GM18868 (cell line): Measurements from ENCODE around the gene DYRK1A.

Experiments
- ATAC-seq: cut with Tn5 transposase; IDR thresholded peaks from one replicate; pipeline ENCODE4 v1.9.1; 2021; ENCODE audit warnings: mild to moderate bottlenecking, moderate library complexity; ENCODE audit not compliant: unreplicated experiment

DYRK1A gene

DNA sequence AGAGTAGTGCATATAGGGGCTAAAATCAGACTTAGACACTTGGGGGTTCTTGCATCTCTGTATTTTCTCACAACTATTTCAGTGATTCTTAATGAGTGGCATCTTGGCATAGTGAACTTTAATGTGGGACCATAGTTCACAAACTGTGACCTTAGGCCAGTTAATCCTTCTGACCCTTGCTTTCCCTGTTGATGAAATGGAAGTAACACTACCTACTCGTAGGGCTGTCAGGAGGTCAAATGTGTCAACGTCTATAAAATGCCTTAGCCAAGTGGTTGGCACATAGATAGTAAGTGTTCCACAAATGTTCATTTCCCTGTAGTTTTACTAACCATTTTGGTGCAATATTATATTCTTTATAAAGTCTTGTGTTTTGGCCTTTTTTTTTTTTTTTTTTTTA is 49.4 kb downstream of the DYRK1A start:
- no peak for ATAC-seq

DNA sequence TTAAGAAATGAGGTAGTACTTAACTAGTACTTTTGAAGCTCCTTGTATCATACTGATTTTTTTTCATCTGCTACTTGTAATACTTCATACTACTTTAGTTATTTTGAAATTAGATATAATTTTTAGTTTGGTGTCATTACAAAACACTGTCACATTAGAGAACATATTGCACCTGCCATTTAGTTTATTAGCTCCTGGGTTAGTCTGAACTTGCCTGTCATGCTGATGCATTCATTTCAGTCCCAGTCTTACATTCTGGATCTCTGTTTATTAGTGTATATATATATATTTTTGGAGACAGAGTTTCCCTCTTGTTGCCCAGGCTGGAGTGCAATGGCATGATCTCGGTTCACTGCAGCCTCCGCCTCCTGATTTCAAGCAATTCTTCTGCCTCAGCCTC is 50.3 kb downstream of the DYRK1A start:
- ATAC-seq: no peak

DNA sequence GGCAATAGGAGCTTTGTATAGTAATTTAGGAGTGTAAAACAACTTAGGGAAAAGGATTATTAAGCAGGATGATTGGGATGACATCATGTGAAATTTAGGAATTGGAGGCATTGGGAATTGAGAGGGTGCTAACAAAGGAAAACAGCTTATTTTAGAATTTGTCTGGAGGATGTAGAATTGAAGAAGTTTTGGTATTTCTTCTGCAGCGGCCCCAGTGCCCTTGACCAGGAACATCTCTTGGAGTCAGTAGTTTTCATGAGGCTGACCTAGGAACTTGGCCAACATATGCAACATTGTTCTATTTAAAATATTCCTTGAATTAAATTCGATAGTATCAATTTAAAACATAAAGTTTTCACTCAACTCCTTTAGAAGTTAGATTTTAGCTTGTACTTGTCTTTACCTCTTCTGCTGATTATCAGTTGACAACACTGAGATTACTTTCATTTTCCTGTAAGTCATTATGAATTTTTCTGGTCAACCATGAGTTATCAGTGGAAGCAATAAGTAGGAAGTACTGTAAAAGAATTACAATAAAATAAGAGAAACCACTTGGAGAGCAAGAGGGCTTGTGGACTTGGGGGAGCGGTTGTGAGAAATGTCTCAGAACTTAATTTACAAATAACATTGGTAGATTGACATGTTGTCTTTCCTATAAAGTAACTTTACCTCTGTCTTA is 52.8 kb downstream of the DYRK1A start:
- no peak for ATAC-seq

DNA sequence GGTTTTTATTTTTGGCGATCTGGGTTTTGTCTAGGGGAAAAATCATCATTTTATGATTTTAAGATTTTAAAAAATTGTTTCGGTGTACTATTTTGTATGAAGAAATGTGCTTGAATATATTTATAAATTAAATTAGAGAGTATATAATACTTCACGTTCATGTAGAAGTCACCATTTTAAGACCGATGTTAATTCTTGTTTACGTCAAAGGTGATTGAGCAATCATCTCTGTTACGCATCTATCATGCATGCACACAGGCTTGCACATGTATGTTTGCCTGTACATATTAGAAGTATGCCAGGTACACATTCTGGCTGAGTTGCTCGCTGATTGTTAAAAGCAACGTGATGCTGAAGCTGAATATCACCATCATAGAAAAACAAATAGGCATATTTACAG is 54.7 kb downstream of the DYRK1A start:
- no peak for ATAC-seq

DNA sequence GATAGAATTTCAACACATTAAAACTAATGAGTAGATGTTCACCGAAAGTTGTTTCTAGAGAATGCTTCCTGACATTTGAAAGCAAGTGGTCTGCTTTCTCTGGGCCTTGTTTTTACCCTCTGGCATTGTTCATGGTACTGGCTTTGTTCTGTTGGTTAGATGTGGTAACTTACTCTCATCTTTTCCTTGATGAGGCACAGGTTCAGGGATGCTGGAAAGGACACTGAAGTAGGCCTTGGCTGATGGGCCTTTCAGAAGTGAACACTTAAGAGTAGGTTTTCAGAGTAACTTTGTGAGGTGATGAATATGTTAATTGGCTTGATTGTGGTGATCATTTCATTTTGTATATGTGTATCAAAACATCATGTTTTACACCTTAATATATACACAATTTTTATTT is 55.8 kb downstream of the DYRK1A start:
- no peak for ATAC-seq

DNA sequence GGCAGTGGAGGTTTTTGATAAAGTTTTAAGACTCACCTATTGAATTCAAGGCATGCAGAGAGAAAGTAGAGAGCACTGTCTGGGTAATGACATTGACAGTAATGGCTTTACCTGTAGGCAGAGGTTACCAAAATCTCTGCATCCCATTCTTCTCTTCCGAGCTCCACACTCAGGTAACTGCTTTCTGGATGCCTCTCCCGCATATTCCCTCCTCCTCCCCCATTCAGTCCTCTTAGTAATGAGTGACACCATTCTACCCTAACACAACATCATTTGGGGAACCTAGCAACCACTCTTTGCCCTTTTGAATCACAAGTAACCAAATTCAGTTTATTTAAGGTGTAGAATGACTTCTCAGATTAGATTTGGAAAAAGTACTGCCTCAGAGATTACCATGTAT is 56.5 kb downstream of the DYRK1A start:
- ATAC-seq: no peak

DNA sequence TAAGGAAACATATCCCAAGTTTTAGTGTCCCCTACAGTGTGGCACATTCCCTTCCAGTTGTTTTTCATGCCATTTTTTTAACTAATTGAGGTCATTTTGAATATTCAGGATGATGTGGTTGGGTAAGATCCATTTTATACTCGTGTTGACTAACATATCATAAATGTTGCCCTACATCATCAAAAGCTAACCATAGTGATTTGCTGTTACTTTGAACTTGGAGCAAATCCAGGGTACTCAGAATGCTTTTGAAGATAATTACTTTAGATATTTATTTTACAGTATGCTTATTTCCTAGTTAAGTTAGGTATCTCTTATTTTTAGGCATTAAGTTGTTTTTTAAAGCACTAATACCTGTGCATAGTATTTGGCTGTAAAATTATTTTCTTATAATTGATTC is 57.8 kb downstream of the DYRK1A start:
- no peak for ATAC-seq

DNA sequence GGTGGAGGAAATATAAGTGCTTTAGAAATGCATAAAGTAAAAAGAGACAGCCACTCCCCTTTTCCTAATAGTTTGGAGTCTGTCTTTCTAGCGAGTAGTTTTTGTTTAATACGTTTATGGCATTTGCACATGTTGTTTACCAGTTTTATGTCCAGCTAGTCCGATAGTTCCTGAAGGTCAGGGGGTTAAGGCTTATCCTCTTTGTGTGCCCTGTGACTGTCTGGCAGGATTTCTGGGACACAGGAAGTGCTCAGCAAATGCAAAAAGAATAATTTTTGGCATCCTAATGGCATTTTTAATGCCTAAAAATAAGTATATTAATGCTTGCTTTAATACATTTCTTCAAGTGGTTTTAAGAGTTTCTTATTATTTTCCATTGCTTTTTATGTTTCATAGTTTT is 58.4 kb downstream of the DYRK1A start:
- ATAC-seq: no peak

DNA sequence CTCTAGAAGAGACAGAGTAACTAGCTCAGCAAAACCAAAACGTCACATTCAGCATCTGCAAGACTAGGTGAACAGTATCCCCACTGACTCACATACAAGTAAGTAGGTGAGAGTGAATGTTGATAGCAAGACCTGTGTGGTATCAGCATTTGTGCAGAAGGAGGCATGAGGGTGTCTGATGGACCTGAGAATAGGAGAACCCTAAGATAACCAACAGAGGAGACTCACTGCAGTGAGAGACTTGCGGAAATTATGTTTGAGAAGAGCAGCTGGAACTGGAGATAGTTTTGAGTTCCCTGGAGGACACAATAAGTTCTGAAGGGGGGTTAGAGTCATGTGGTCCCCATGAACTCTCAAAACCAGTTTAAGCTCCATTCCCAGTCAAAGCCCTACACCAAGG is 59.1 kb downstream of the DYRK1A start:
- ATAC-seq: no peak

DNA sequence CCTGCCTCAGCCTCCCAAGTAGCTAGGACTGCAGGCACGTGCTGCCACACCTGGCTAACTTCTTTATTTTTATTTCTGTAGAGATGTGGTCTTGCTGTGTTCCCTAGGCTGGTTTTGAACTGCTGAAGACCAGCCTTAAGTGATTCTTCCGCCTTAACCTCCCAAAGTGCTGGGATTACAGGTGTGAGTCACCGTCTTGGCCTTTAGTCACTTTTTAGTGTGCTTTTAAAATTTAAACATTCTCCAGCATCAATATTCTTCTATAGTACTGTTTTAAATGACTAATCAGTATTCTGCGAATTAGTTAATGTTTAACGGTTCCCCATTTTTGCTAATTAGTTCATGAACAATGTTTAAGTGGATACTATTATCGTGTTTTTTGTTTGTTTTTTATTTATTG is 60.6 kb downstream of the DYRK1A start:
- no peak for ATAC-seq

DNA sequence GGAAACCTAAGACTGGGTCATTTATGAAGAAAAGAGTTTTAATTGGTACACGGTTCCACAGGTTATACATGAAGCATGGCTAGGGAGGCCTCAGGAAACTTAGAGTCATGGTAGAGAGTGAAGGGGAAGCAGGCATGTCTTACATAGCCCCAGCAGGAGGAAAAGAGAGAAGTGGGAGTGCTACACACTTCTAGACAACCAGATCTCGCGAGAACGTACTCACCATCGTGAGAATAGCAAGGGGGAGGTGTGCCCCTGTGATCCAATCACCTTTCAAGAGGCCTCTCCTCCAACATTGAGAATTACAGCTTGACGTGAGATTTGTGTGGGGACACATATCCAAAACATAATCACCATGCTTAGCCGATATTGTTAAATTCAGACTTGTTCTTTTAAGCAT is 62.8 kb downstream of the DYRK1A start:
- no peak for ATAC-seq

DNA sequence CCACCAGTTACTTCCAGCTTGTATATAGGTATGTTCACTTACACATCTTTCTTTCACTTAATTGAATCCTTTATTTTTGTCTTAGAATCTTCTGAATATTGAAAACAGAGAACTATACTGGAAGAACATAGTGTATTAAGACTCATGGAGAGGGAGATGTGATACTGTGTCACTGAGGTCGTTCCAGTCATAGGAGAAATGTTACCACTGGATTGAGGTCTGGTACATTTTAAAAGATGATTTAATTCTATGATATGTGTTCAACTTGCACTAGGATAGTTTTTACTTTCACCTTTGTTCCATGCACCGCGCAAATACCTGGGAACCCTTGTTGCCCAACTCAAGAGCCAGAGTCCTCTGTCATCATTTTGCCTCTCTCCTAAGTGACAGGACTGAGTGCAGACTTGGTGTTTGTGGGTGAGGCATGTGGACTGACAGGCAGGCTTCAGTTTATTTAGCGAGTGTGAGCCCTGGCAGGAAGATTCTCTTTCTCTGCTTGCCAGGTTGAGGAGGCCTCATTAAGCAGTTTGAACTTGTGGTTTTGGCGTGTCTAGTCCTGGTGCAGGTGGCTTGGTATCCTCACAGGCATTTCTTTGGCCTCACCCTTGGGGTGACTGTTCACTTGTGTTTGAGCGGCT is 63.7 kb downstream of the DYRK1A start:
- ATAC-seq: no peak

DNA sequence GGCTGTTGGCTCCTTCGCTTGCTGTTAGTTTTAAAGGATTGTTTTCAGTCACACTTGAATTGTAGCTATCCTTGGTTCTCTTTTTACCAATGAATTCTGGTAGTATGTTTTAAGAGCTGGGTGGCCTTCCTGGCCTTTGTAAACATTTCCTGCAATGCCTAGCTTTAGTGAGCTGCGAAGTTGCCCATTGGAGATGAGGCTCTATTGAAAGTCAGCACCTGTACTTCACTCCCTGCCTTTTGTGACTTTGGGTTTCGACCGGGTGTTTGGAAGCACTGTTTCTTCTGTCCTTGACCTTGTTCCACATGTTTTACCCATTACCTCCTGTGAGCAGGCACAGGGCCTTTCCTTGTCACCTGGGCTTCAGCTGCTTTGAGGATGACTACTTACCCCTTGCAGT is 64.7 kb downstream of the DYRK1A start:
- ATAC-seq: no peak

DNA sequence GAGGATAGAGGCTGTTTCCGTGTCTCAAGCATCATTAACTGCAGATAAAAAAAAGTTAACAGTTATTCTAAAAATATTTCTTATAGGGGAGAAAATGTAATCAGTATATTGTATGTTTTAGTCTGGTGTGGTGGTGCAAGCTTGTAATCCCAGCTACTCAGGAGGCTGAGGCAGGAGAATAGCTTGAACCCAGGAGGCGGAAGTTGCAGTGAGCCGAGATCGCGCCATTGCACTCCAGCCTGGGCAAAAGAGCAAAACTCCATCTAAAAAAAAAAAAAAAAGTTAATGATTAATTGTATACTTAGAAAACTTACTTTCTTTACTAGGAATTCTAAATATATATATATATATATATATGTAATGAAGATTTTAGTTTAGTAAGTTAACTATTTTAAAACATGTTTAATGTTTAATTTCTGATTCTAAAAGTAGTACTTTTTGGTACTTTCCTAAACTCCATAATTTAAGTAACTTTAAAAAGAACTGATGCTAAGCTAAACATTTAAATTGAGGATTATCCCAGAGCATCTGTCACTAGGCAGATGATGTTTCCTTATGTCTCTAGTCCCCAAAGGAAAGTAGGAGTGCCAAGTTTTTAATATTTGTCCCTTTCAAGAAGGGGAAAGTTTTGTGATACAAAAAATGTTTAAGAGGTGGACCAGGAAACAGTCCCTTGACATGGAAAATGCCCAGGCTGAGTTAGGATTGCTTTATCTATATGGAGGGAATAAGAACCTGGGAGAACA is 66.3 kb downstream of the DYRK1A start:
- no peak for ATAC-seq

DNA sequence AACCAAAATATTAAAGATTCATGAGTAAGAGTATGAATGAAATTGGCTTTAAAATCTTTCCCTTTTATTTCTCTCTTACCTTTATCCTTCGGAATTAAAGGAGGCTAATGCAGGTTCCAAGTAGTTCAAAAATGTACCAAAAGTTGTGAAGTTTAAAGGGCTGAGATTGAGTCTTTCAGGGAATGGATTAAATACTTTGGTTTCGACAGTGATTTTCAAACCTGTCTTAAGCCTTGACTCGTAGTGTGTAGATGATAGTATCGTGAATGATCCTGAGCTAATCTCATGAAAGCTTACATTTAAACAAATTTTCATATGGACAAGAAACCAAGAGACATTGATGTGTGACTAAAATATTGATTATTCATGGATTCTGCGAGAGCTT is 66.9 kb downstream of the DYRK1A start:
- ATAC-seq: no peak

DNA sequence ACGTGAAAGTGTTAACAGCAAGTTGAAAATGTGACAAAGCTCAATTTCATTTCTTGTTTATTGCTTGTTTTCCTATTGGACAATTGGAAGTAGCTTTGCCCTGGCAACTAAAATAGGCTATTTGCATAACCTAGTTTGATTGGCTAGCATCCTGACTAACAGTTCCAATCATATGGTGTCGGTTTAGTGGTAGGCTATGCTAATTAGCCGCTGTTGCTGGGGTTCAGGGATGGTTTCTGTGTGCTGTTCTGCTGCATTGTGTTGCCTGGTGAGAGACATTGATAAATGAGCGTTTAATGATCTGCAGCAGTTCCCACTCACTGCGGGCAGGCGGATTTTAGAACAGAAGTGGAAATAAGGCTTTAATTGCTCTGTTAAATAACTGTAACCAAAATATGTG is 68.5 kb downstream of the DYRK1A start:
- ATAC-seq: no peak

DNA sequence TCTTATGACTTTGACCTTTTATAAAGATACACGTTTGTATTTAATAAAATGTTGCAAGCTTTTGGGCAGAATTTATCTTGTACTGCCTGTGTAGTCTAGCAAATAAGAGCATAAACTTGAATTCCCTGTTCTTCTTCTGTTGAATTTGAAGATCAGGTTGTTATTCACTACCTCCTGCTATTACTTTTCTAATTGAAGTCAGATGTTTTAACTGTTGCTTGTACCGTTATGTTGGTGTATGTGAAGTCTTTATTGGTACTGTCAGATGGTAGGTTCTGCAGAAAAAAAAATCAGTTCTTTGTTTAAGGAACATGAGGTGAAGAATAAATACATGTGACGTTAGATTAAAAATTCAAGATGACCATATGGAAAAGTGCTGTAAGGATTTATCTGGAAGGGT is 69.1 kb downstream of the DYRK1A start:
- ATAC-seq: no peak

DNA sequence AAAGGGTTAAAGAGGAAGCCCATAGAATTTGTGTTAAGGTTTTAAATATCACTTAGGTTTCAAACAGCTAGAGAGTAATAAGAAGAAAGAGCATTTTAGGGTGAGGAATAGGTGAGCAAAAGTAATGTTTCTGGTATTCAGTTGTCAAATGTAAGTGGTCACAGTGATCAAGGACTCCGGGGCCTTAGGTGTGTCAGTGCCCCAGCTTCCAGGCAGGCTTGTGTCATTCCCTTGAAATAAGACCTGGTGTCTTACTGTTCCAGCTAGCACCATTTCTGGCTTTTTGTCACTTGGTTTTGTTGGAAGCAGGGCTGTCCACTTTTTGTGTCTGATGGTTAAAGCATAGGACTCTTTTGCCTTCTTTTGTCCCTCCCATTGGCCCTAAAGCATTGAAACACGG is 69.6 kb downstream of the DYRK1A start:
- no peak for ATAC-seq

DNA sequence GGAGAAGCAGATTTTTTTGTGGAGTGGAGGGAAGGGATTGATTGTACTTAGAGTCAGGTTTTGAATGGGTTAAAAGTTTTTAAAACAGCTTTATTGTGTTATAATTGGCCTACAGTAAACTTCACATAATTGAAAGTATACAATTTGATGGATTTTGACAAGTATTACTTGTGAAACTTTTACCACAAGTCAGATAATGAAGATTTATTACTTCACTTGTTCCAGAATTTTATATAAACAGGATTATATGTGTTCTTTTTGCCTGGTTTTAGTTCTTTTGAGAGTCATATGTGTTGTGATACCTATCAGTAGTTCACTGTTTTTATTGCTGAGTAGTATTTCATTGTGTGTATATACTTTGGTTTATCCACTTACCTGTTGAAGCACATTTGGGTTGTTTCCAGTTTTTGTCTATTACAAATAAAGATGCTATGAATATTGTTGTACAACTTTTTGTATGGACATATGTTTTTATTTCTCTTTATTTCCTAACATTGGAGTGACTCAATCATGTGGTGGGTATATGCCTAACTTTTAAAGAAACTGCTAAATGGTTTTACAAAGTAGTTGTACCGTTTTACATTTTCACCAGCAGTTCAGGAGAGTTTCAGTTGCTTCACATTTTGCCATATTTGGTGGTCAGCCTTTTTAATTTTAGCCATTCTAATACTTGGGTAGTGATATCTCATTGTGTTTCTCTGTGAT is 71.0 kb downstream of the DYRK1A start:
- ATAC-seq: no peak

DNA sequence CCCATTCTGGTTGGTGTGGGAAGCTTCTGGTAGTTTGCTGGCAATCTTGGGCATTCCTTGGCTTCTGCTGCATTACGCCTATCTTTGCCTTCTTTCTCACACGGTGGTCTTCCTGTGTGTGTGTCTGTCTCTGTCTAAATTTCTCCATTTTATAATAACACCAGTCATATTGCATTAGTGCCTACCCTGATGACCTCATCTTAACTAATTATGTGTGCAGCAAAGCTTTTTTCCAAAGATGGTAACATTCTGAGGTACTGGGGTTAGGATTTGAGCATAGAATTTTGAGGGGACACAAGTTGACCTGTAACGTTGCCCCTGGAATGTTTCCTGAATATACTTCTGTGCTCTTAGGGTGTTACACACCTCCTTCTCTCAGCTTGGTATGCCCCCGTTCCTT is 77.1 kb downstream of the DYRK1A start:
- ATAC-seq: no peak

DNA sequence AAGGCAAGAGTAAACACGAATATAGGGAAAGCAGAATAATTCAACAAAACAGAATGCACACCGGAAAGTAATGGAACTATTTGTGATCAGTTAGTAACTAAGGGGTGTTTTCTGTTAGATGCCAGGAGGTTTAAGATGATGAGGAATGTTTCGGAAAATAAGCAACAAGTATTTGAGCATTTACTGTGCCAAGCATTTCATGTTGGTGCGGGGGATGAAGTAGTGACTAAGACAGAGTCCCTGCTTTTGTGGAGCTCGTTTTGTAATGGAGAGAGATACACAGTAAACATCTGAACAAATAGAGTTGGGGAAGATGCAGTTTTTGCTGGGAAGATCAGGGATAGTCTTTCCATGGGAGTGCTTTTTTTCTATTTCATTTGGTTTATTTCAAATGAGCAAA is 78.7 kb downstream of the DYRK1A start:
- ATAC-seq: no peak

DNA sequence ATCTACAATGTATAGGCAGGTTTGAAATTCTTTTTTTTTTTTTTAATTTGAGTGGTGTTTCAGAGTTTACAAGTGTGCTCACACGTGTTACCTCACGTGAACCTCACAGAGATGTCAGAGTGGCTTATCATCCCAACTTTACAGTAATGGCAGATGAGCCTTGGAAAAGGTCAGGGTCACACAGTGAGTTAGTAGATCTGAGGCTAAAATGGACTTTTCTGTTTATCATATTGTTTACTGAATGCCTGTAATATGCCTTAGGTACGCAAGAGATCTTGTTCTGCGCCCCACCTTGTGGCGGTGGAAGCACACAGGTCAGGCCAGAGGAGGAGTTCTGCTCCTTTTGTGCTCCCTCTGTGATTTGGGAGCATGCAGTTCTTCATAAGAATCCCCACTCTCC is 80.0 kb downstream of the DYRK1A start:
- no peak for ATAC-seq
